Measurements from ENCODE around the gene LRIG1.

- TF ChIP-seq POLR2A (IDR thresholded peaks at IDR 0.05; ENCODE audit: low read depth, low read length) (no peak), POLR2AphosphoS5 (IDR thresholded peaks at IDR 0.05; ENCODE audit: low read depth, low read length) (no peak)
These were observed 4.5 kb downstream of the LRIG1 start for GRCh38 chr3:66496301-66496700.

Data from GM12892 (cell line).